ENCODE data around the gene PPP2R5C.

The PPP2R5C gene

DNA sequence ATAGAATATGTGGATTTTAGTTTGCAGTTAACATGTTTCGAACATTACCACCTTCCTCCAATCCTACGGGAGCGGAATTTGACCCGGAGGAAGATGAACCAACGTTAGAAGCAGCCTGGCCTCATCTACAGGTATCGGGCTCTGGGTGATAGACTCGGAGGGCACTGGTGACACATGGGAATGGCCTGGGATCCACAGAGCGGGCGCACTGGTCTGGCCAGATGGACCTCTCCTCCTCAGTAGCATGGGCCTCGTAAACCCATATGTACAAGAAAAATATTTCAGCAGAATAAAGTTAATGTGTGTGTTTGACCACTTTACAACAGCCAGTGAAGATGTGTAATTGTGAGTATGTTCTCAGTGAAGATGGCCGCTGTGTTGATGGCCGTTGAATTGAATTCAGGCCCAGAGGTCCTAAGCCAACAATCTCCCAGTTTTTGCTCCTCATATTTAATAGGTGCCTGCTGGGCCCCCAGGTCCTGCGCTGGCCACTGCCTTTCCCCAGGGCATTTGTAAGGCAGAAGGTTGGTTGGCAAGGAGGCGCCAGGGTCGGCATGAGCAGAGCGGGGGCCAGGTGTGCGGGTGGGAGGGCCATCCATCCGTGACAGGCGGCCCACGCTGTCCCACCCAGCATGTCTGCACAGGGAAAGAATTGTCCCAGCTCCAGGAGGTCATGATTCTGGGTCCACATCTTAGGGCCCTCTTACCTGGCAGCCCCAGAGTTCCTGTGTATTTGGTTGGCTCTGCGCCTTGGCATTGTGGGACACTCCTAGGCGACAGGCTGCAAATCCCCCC lies 120.8 kb downstream of the PPP2R5C start:
- DNase-seq, result no peak
- no peak overlapping the region for H3K4me3 Mint-ChIP-seq
- H3K27me3 Mint-ChIP-seq, result no peaks in the 10 kb centered on the region
- no peak for ATAC-seq
- H3K36me3 Mint-ChIP-seq (ENCODE audit: low read depth), result peaks cover 31% of the 10 kb centered on the region
- H3K27ac Mint-ChIP-seq, result peak overlapping the region; percentile 35
- peaks cover 44% of the 10 kb centered on the region for H3K4me1 Mint-ChIP-seq
- no peaks in the 10 kb centered on the region for H3K9me3 Mint-ChIP-seq

DNA sequence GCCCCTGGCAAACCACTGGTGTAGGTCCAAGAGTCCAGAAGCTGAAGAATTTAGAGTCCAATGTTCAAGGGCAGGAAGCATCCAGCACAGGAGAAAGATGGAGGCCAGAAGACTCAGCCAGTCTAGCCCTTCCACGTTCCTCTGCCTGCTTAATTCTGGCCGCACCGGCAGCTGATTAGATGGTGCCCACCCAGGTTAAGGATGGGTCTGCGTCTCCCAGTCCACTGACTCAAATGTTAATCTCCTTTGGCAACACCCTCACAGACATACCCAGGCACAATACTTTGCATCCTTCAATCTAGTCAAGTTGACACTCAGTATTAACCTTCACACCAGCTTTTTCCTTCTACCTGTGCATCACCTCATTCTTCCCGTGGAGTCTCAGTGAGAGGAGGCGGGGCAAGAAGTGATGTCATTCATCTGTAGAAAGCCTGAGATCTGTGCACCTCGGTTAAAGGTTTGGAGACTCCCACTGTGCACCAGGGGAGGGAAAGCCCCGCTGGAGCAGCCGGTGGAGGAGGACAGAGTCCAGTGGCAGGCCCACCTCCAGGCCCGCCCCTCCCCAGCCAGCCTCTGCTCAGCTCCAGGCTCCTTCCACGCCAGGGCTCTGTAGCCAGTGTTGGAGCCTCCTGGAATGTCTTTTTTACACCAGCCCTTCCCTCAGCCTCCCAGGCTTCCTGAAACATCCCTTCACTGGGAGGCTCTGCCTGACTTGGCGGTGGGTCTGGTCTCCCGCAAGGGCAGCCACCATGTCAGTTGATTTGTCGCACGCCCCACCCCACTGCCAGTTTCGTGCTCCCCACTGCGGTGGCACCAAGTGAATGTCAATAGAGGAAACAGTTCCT lies 122.8 kb downstream of the PPP2R5C start:
- Mint-ChIP-seq H3K4me1 (peaks cover 24% of the 10 kb centered on the region), H3K27me3 (no peaks in the 10 kb centered on the region), H3K36me3 (ENCODE audit: low read depth) (peaks cover 31% of the 10 kb centered on the region), H3K4me3 (no peak overlapping the region), H3K9me3 (no peaks in the 10 kb centered on the region), H3K27ac (peak overlapping the region; percentile 76)
- ATAC-seq (no peak), DNase-seq (no peak)

DNA sequence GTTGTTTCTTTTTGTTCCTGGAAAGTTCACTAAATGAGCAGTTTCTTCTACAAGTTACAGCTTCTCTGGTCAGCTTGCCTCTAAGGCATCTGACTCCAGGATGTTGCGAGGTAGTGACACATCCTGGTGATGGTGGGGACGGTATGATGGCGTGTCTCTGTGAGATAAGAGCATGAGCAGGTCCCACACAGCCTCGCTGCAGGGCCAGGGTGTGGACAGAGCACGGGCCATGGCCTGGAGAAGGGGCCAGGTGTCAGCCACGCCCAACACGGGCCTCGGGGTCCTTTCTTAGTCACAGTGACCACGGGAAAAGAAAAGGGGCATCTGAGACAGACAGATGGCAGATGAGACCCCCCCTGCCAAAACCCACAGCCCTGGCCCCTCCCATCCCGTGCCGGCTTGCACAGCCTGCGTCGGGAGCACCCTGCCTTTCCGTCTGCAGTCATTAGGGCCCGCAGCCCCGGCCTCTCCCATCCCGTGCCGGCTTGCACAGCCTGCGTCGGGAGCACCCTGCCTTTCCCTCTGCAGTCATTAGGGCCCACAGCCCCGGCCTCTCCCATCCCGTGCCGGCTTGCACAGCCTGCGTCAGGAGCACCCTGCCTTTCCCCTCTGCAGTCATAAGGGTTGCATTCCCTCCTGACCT lies 123.5 kb downstream of the PPP2R5C start:
- Mint-ChIP-seq H3K27me3 (no peaks in the 10 kb centered on the region), H3K9me3 (no peaks in the 10 kb centered on the region), H3K4me3 (no peak overlapping the region), H3K4me1 (peaks cover 17% of the 10 kb centered on the region), H3K36me3 (ENCODE audit: low read depth) (peaks cover 35% of the 10 kb centered on the region), H3K27ac (no peak overlapping the region)
- DNase-seq, result no peak
- no peak for ATAC-seq

DNA sequence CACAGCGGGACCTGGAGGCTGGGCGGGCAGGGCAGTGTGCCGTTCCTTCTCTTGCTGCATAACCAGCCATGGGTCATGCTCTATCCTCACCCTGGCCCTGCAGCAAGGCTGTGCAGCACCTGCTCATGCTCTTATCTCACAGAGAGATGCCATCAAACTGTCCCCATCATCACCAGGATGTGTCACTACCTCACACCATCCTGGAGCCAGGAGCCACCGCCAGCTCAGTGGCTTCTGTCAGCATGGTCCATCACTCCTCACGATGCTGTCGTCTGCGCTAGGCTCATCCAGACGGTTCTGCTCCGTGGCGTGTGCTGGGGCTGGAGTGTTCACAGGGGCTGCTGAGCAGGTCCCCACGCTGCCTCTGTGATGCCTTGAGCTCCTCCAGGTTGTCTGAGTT lies 125.7 kb downstream of the PPP2R5C start:
- Mint-ChIP-seq H3K4me3 (no peak overlapping the region), H3K9me3 (no peaks in the 10 kb centered on the region), H3K36me3 (ENCODE audit: low read depth) (peaks cover 35% of the 10 kb centered on the region), H3K27ac (peak overlapping the region; percentile 46), H3K4me1 (no peaks in the 10 kb centered on the region), H3K27me3 (no peaks in the 10 kb centered on the region)
- DNase-seq (no peak), ATAC-seq (peak; percentile 14)

DNA sequence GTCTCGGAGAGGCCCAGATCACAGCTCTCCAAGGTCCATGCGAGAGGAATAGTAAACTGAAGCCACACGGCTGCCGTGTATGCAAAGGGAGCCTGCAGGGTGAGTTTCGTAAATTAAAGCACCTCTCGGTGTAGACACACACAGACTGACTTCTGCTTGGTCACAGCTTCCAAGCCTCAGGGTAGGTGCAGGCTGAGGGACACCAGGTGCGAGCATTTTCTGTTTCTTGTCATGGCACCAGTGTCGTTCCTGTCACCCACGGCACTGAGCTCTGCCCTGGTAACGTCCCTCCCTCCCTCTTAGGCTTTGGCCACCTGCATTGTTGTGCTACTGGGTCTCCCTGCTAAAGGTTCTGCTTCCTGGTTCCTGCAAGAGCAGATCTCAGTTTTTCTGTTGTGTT lies 126.7 kb downstream of the PPP2R5C start:
- no peaks in the 10 kb centered on the region for H3K4me1 Mint-ChIP-seq
- DNase-seq, result no peak
- no peaks in the 10 kb centered on the region for H3K27me3 Mint-ChIP-seq
- H3K9me3 Mint-ChIP-seq, result no peaks in the 10 kb centered on the region
- no peak for ATAC-seq
- H3K4me3 Mint-ChIP-seq, result no peak overlapping the region
- H3K27ac Mint-ChIP-seq, result no peak overlapping the region
- peaks cover 28% of the 10 kb centered on the region for H3K36me3 Mint-ChIP-seq (ENCODE audit: low read depth)

DNA sequence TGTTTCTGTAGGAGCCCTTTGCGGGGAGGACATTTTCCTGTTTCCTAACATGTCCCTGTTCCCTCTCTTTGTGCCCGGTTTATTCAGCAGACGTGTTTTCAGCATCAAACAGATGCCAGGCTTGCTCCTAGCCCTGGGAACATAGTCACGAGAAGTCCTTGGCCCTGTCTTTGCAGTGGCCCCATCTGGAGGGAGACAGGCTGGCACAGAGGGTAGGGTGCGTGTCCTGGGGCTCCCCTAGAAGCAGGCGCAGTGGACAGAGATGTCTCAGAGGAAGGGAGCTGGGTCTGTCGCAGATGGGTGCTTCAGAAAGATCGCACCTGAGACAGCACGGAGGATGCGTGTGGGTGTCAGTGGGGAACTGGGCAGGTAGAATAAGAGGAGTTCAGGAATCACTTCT lies 127.9 kb downstream of the PPP2R5C start:
- DNase-seq (no peak), ATAC-seq (no peak)
- Mint-ChIP-seq H3K27me3 (no peaks in the 10 kb centered on the region), H3K36me3 (ENCODE audit: low read depth) (peaks cover 21% of the 10 kb centered on the region), H3K4me3 (no peak overlapping the region), H3K9me3 (no peaks in the 10 kb centered on the region), H3K27ac (peak overlapping the region; percentile 16), H3K4me1 (no peaks in the 10 kb centered on the region)

DNA sequence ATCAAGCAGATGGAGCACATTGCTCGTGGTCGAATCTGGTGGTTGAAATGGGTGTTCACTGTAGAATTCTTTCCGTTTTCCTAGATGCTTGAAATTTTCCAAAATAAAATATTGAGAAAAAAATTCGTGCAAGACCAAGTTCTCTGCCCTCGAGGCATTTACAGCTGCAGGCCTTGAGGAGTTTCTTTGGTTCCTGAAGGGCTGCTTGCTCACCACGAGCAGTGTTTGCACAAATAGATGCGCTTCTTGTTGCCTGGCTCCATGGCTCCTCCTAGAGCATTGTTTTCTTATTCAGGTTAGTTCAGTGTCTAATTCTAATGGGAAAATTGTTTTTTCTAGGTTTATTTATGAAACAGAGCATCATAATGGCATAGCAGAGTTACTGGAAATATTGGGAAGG lies 128.4 kb downstream of the PPP2R5C start:
- no peaks in the 10 kb centered on the region for H3K27me3 Mint-ChIP-seq
- no peak overlapping the region for H3K4me3 Mint-ChIP-seq
- ATAC-seq (no peak), DNase-seq (no peak)
- no peaks in the 10 kb centered on the region for H3K4me1 Mint-ChIP-seq
- H3K36me3 Mint-ChIP-seq (ENCODE audit: low read depth), result peaks cover 23% of the 10 kb centered on the region
- peak overlapping the region; percentile 16 for H3K27ac Mint-ChIP-seq
- H3K9me3 Mint-ChIP-seq, result no peaks in the 10 kb centered on the region

DNA sequence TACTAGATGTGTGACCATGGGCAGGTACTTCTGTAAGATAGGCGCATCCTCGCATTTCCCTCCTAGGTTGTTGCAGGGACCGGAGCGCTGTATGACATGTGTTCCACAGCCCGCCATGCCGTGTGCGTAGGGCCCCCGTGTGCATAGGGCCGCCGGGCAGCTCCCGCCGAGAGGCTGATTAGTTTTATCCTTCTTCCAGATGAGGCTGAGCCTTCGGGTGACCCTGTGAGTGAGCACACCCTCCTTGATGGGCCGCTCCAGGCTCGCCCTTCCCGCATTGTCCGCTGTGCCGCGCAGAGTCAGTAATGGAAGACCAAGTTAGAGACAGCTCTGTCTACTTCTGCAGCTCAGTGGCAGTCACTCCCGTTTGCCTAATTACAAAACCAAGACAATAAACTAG lies 130.0 kb downstream of the PPP2R5C start:
- Mint-ChIP-seq H3K4me3 (no peak overlapping the region), H3K27me3 (no peaks in the 10 kb centered on the region), H3K36me3 (ENCODE audit: low read depth) (peaks cover 20% of the 10 kb centered on the region), H3K9me3 (no peaks in the 10 kb centered on the region), H3K4me1 (no peaks in the 10 kb centered on the region), H3K27ac (no peak overlapping the region)
- no peak for ATAC-seq
- DNase-seq, result no peak

DNA sequence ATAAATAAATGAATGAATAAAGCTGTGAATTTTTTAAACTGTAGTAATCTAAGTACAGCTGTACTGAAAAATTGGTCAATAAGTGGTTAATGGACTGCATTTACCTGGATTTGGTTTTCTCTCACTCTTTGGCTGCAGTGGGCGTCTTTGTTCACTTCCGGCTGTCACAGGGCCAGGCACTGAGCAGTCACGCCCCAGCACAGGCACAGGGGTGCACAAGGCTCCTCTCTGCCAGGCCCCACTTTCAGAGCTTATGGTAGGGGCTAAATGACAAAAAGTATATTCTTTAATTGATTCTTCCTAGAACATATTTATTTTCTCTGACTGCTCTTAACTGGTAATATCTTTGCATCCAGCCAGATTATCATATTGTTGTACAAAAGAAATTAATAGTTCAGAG lies 132.2 kb downstream of the PPP2R5C start:
- H3K4me1 Mint-ChIP-seq, result no peaks in the 10 kb centered on the region
- no peaks in the 10 kb centered on the region for H3K9me3 Mint-ChIP-seq
- no peaks in the 10 kb centered on the region for H3K27me3 Mint-ChIP-seq
- no peak overlapping the region for H3K27ac Mint-ChIP-seq
- peaks cover 35% of the 10 kb centered on the region for H3K36me3 Mint-ChIP-seq (ENCODE audit: low read depth)
- no peak for ATAC-seq
- no peak for DNase-seq
- no peak overlapping the region for H3K4me3 Mint-ChIP-seq

DNA sequence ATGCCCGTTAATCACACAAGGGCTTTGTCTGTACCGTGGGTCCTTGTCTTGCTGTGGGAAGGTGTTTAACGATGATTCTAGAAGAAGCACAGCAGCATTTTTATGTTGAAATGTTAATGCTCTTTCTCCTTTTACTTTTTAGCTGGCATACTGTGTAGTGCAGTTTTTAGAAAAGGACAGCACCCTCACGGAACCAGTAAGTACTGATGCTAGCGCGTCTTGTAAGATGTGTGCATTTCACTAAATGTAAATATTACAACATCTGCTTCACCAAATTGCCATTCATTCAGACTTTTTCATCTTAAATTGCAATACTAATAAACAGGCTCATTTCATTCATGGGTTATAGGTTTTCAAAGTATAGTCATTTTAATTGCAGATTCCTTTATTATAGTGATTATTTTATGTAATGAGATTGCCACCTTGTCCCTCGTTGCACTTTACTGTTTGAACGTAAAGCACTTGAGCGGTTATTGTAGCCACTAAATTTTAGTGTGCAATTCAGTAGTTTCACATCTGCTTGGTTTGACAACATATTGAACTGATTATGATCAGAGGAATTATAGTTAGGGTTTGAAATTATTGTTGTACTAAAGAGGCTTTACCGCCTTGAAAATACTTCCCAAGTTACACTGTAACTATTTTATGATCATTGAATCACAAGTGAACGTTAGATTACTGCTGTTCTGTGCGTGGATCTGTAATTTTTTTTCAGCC lies 133.0 kb downstream of the PPP2R5C start:
- Mint-ChIP-seq H3K4me1 (no peaks in the 10 kb centered on the region), H3K27ac (no peak overlapping the region), H3K9me3 (no peaks in the 10 kb centered on the region), H3K27me3 (no peaks in the 10 kb centered on the region), H3K36me3 (ENCODE audit: low read depth) (peaks cover 35% of the 10 kb centered on the region), H3K4me3 (no peak overlapping the region)
- DNase-seq, result no peak
- ATAC-seq, result no peak

DNA sequence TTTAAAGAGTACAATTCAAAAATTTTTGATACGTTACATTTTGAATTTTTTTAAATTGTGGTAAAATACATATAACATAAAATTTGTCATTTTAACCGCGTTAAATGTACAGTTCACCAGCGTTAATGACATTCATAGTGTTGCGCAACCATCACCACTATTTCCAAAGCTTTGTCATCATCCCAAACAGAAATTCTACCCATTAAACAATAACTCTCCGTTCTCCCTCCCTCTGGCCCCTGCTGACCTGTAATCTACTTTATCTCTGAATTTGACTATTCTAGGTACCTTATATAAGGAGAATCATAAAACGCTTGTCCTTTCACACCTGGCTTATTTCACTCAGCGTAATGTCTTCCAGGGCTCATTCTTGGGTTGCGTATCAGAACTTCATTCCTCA lies 133.7 kb downstream of the PPP2R5C start:
- H3K27me3 Mint-ChIP-seq, result no peaks in the 10 kb centered on the region
- H3K36me3 Mint-ChIP-seq (ENCODE audit: low read depth), result peaks cover 37% of the 10 kb centered on the region
- no peak overlapping the region for H3K27ac Mint-ChIP-seq
- H3K9me3 Mint-ChIP-seq, result no peaks in the 10 kb centered on the region
- no peak for ATAC-seq
- H3K4me3 Mint-ChIP-seq, result no peak overlapping the region
- no peak for DNase-seq
- H3K4me1 Mint-ChIP-seq, result no peaks in the 10 kb centered on the region

DNA sequence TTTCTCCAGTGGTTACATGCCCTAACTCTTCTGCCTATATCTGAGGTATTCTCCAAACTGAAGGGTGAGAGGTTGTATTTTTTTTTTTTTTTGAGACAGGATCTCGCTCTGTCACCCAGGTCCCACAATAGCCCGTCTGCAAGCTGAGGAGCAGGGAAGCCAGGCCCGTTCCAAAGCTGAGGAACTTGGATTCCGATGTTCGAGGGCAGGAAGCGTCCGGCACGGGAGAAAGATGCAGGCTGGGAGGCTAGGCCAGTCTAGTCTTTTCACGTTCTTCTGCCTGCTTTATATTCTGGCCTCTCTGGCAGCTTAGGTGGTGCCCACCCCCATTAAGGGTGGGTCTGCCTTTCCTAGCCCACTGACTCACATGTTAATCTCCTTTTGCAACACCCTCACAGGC lies 135.8 kb downstream of the PPP2R5C start:
- H3K36me3 Mint-ChIP-seq (ENCODE audit: low read depth), result peaks cover 42% of the 10 kb centered on the region
- no peaks in the 10 kb centered on the region for H3K9me3 Mint-ChIP-seq
- no peaks in the 10 kb centered on the region for H3K4me1 Mint-ChIP-seq
- H3K27me3 Mint-ChIP-seq, result no peaks in the 10 kb centered on the region
- no peak overlapping the region for H3K27ac Mint-ChIP-seq
- DNase-seq (no peak), ATAC-seq (no peak)
- H3K4me3 Mint-ChIP-seq, result no peak overlapping the region

DNA sequence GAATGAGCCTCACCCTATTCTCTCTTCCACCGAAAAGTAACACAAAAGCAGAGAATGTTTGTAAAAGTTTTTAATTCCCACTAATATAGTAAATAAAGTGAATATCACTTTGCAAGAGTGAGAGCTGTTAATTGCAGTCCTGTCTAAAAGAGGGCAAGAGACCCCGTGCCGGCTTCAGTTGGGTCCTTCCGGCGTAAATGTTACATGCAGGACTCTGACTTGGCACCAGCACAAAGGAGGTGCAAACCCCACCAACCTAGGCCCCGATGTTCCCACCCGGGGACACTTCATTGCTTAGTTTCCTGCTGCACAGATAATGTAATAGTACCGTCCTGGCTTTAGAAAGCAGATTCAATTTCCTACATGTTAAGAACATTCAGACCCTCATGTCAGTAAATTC lies 136.9 kb downstream of the PPP2R5C start:
- ATAC-seq, result no peak

DNA sequence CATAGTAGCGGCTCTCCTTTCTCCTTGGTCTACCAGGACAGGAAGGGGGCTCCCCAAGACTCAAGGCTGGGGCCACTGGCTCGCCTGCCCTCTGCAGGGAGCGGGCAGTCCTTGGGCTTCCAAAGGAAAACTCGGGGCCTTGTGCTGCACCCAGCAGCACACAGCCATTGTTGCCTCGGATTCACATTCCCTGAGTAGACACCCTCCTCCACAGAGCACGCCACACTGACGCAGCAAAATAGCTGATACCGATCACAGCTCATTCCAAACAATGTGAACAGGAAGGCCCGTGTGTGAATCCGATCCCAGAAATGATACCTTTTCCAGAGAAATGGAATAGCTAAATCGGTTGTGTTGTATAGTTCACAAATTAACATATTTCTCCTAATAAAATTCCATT lies 137.8 kb downstream of the PPP2R5C start:
- H3K4me3 Mint-ChIP-seq, result no peak overlapping the region
- no peaks in the 10 kb centered on the region for H3K9me3 Mint-ChIP-seq
- no peak for ATAC-seq
- H3K36me3 Mint-ChIP-seq (ENCODE audit: low read depth), result peaks cover 47% of the 10 kb centered on the region
- H3K4me1 Mint-ChIP-seq, result no peaks in the 10 kb centered on the region
- DNase-seq, result no peak
- H3K27me3 Mint-ChIP-seq, result no peaks in the 10 kb centered on the region
- H3K27ac Mint-ChIP-seq, result no peak overlapping the region

More for the DNA sequence above, 136.9 kb downstream of the PPP2R5C start:
- peaks cover 49% of the 10 kb centered on the region for H3K36me3 Mint-ChIP-seq (ENCODE audit: low read depth)
- H3K4me1 Mint-ChIP-seq, result no peaks in the 10 kb centered on the region
- H3K27me3 Mint-ChIP-seq, result no peaks in the 10 kb centered on the region
- H3K4me3 Mint-ChIP-seq, result no peak overlapping the region
- no peaks in the 10 kb centered on the region for H3K9me3 Mint-ChIP-seq
- DNase-seq, result no peak
- peak overlapping the region; percentile 7 for H3K27ac Mint-ChIP-seq
